B cell (primary cell): Measurements from ENCODE around the gene KCNG3. TPM values are rescaled to one million over a fixed set of nuclear protein-coding genes. Genes with fewer than 3 reads are reported as not detected.

Source experiments
- ATAC-seq: fragments of 200-7000 bp; cut with Tn5 transposase; one replicate; pipeline ENCODE4 v1.10.0; 2021; ENCODE audit warnings: low read depth, mild to moderate bottlenecking, moderate number of reproducible peaks, moderate library complexity
- CTCF ChIA-PET: fragments of 350-600 bp; sonication (Branson Sonifier 250); formaldehyde crosslinking; loops from one replicate; lab custom pipeline; 2021; ENCODE audit warnings: antibody characterized with exemption, inconsistent platforms; lab: Charles Lee
- POLR2A ChIA-PET: fragments of 350-600 bp; sonication (Branson Sonifier 250); formaldehyde crosslinking; loops from one replicate; lab custom pipeline; 2021; ENCODE audit warnings: antibody characterized with exemption; lab: Charles Lee
- DNase-seq: peaks from one replicate; pipeline ENCODE4 v3.0.0; 2013
- H2AFZ ChIP-seq: 2 replicates; pipeline ENCODE4 v1.6.1; 2012; ENCODE audit warnings: mild to moderate bottlenecking, low read depth, low read length; ENCODE audit not compliant: insufficient read depth, poor library complexity, severe bottlenecking
- H3K27ac ChIP-seq, 2 donors: 1 replicate in 1 of 2; 2 replicates in 1 of 2; pipeline ENCODE4 v1.5.1; 2012 to 2013; ENCODE audit warnings: low read length in 2 of 2, mild to moderate bottlenecking in 2 of 2, moderate library complexity in 1 of 2
- H3K27me3 ChIP-seq, 4 experiments: fragments of 200-600 bp in 1 of 4; sonication (generic) in 1 of 4; replicated peaks in 1 of 4; 1 replicate in 2 of 4; 2 replicates in 2 of 4; pipeline versions ENCODE4 v1.6.1 to v1.7.0; 2013 to 2016; ENCODE audit warnings: low read length in 3 of 4, mild to moderate bottlenecking in 2 of 4, mixed read lengths in 1 of 4, moderate library complexity in 1 of 4; ENCODE audit not compliant: insufficient read depth in 4 of 4, control insufficient read depth in 3 of 4; ENCODE audit errors: control extremely low read depth in 1 of 4
- H3K36me3 ChIP-seq, 2 experiments: replicated peaks in 1 of 2; 1 replicate in 1 of 2; 2 replicates in 1 of 2; pipeline versions ENCODE4 v1.6.1 to v1.7.1; 2013; ENCODE audit warnings: low read length in 1 of 2; ENCODE audit not compliant: insufficient read depth in 2 of 2, control insufficient read depth in 1 of 2; ENCODE audit errors: control extremely low read depth in 1 of 2, extremely low read depth in 1 of 2
- H3K4me1 ChIP-seq, 2 donors: fragments of 200-600 bp in 1 of 2; sonication (generic) in 1 of 2; 1 replicate in 1 of 2; 2 replicates in 1 of 2; pipeline versions ENCODE4 v1.5.1 to v1.6.1; 2013 to 2017; ENCODE audit warnings: low read length in 2 of 2; ENCODE audit not compliant: control insufficient read depth in 2 of 2, insufficient read depth in 2 of 2
- H3K4me2 ChIP-seq: replicated peaks from 2 replicates; pipeline ENCODE3; 2012; ENCODE audit warnings: mild to moderate bottlenecking, low read depth, low read length; ENCODE audit not compliant: poor library complexity, severe bottlenecking
- H3K4me3 ChIP-seq, 5 experiments: fragments of 200-600 bp in 1 of 5; sonication (generic) in 1 of 5; 1 replicate in 3 of 5; 2 replicates in 2 of 5; pipeline versions ENCODE4 v1.5.1 to v1.7.0; 2011 to 2016; ENCODE audit warnings: low read length in 4 of 5, mild to moderate bottlenecking in 4 of 5, low read depth in 2 of 5, control low read depth in 1 of 5, moderate library complexity in 1 of 5; ENCODE audit not compliant: insufficient read depth in 1 of 5; ENCODE audit errors: control extremely low read depth in 1 of 5, extremely low read depth in 1 of 5
- H3K79me2 ChIP-seq: fragments of 200-600 bp; sonication (generic); one replicate; pipeline ENCODE4 v1.6.0; 2016; ENCODE audit warnings: low read length; ENCODE audit not compliant: control insufficient read depth, insufficient read depth
- H3K9ac ChIP-seq: fragments of 200-600 bp; sonication (generic); 2 replicates; pipeline ENCODE4 v1.6.1; 2017; ENCODE audit warnings: mild to moderate bottlenecking, low read length, moderate library complexity
- H3K9me3 ChIP-seq, 3 donors: one replicate each; pipeline versions ENCODE4 v1.6.1 to v1.7.1; 2013; ENCODE audit warnings: low read length in 2 of 3; ENCODE audit not compliant: control insufficient read depth in 2 of 3, insufficient read depth in 1 of 3; ENCODE audit errors: control extremely low read depth in 1 of 3
- H4K20me1 ChIP-seq: 2 replicates; pipeline ENCODE4 v1.6.0; 2012; ENCODE audit warnings: mild to moderate bottlenecking, low read length; ENCODE audit not compliant: insufficient read depth, control insufficient read depth, poor library complexity, severe bottlenecking
- H3K27ac Mint-ChIP-seq: one replicate; pipeline ENCODE4 v1.8.0; 2021; ENCODE audit warnings: mixed read lengths
- H3K27me3 Mint-ChIP-seq: one replicate; pipeline ENCODE4 v1.8.0; 2021; ENCODE audit warnings: mixed read lengths
- H3K4me1 Mint-ChIP-seq: one replicate; pipeline ENCODE4 v1.8.0; 2021; ENCODE audit warnings: mixed read lengths
- H3K4me3 Mint-ChIP-seq: one replicate; pipeline ENCODE4 v1.8.0; 2021; ENCODE audit warnings: mixed read lengths
- H3K9me3 Mint-ChIP-seq: one replicate; pipeline ENCODE4 v1.8.0; 2022; ENCODE audit warnings: mixed read lengths; ENCODE audit not compliant: insufficient read depth
- EZH2 ChIP-seq: IDR thresholded peaks from 2 replicates; pipeline ENCODE4 v1.6.1; 2012; ENCODE audit warnings: borderline replicate concordance, low read depth, mild to moderate bottlenecking, moderate library complexity, low read length; ENCODE audit not compliant: insufficient read depth, poor library complexity, severe bottlenecking
- WGBS: methylation state at CpG from one replicate; pipeline ENCODE4 v1.1.5; 2013; ENCODE audit warnings: missing lambda C conversion rate; ENCODE audit not compliant: insufficient coverage; 5-methylcytosine and 5-hydroxymethylcytosine counted together
- intact Hi-C: fragments of 100-400 bp; cut with micrococcal nuclease; formaldehyde crosslinking; loops from one replicate; pipeline ENCODE4 v1.10.0; 2022
- polyA plus RNA-seq: library from polyadenylated mRNA; depleted of rRNA; stranded (reverse); fragments of >200 nt; gene quantifications from 2 replicates; pipeline ENCODE4 v1.2.3, GENCODE V29; 2012
- total RNA-seq, 2 donors: library from RNA; stranded (reverse); fragments of 120-200 nt in 1 of 2; gene quantifications; 1 replicate in 1 of 2; 2 replicates in 1 of 2; pipeline versions ENCODE4 v1.2.3 to v1.2.4, GENCODE V29; 2013 to 2022
- TF ChIP-seq, protein P1 (sequence below): fragments of 200-600 bp; IDR thresholded peaks from one replicate; pipeline ENCODE4 v1.8.0; 2022; ENCODE audit warnings: antibody characterized with exemption, mild to moderate bottlenecking

The KCNG3 gene
- total and polyA plus RNA-seq, 2 donors (not counting 1 experiment from before 2014, with no cell fraction given), result not detected

DNA sequence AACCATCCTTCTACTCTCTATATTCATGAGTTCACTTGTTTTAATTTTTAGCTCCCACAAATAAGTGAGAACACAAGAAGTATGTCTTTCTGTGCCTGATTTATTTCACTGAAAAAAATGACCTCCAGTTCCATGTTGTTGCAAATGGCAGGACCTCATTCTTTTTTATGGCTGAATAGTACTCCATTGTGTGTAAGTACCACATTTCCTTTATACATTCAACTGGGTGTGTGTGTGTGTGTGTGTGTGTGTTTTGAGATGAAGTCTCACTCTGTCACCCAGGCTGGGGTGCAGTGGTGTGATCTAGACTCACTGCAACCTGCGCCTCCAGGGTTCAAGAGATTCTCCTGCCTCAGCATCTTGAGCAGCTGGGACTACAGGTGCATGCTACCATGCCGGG lies 41.2 kb downstream of the KCNG3 start:
- H3K9me3 Mint-ChIP-seq, result no peaks in the 10 kb centered on the region
- H4K20me1 ChIP-seq, result no peaks in the 10 kb centered on the region
- H3K9ac ChIP-seq, result no peak overlapping the region
- DNase-seq, result no peak
- H3K4me1 Mint-ChIP-seq, result no peaks in the 10 kb centered on the region
- peaks cover 0 to 4% (median 2%) of the 10 kb centered on the region in 4 experiments for H3K27me3 ChIP-seq
- no peaks in the 10 kb centered on the region for H3K79me2 ChIP-seq
- H3K4me3 ChIP-seq, result no peak overlapping the region
- ChIA-PET POLR2A (no interaction called here), CTCF (no interaction called here)
- 83% methylated on average over 1 of the region's 2 CpGs for WGBS
- ATAC-seq, result no peak
- no peaks in the 10 kb centered on the region for H3K36me3 ChIP-seq
- no peak overlapping the region for H3K4me2 ChIP-seq
- no peak overlapping the region for H3K27ac ChIP-seq
- peaks cover 0 to 4% (median 0%) of the 10 kb centered on the region in 3 donors for H3K9me3 ChIP-seq
- no peaks in the 10 kb centered on the region for H3K4me1 ChIP-seq
- no peak overlapping the region for H3K27ac Mint-ChIP-seq
- TF ChIP-seq, protein P1, sequence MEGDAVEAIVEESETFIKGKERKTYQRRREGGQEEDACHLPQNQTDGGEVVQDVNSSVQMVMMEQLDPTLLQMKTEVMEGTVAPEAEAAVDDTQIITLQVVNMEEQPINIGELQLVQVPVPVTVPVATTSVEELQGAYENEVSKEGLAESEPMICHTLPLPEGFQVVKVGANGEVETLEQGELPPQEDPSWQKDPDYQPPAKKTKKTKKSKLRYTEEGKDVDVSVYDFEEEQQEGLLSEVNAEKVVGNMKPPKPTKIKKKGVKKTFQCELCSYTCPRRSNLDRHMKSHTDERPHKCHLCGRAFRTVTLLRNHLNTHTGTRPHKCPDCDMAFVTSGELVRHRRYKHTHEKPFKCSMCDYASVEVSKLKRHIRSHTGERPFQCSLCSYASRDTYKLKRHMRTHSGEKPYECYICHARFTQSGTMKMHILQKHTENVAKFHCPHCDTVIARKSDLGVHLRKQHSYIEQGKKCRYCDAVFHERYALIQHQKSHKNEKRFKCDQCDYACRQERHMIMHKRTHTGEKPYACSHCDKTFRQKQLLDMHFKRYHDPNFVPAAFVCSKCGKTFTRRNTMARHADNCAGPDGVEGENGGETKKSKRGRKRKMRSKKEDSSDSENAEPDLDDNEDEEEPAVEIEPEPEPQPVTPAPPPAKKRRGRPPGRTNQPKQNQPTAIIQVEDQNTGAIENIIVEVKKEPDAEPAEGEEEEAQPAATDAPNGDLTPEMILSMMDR, result no peak
- no peak for TF ChIP-seq EZH2
- H3K4me3 Mint-ChIP-seq, result no peak overlapping the region
- H2AFZ ChIP-seq, result no peak overlapping the region
- H3K27me3 Mint-ChIP-seq, result peaks cover 34% of the 10 kb centered on the region
- intact Hi-C loops, result no loop called here

- H3K27me3 ChIP-seq, result peaks cover 0 to 4% (median 2%) of the 10 kb centered on the region in 4 experiments
- Mint-ChIP-seq H3K27me3 (peaks cover 30% of the 10 kb centered on the region), H3K27ac (no peak overlapping the region), H3K4me3 (no peak overlapping the region), H3K4me1 (no peaks in the 10 kb centered on the region), H3K9me3 (no peaks in the 10 kb centered on the region)
- TF ChIP-seq, protein P1, result no peak
- no peak for TF ChIP-seq EZH2
- H3K4me3 ChIP-seq, result no peak overlapping the region
- no peak for DNase-seq
- H2AFZ ChIP-seq, result no peak overlapping the region
- H3K9me3 ChIP-seq, result peaks cover 0 to 4% (median 0%) of the 10 kb centered on the region in 3 donors
- H3K9ac ChIP-seq, result no peak overlapping the region
- H3K4me1 ChIP-seq, result no peaks in the 10 kb centered on the region
- 80% methylated on average over 1 of the region's 2 CpGs for WGBS
- H3K36me3 ChIP-seq, result no peaks in the 10 kb centered on the region
- intact Hi-C loops, result no loop called here
- no peak overlapping the region for H3K4me2 ChIP-seq
- no peak for ATAC-seq
- H4K20me1 ChIP-seq, result no peaks in the 10 kb centered on the region
- ChIA-PET POLR2A (no interaction called here), CTCF (no interaction called here)
- no peak overlapping the region for H3K27ac ChIP-seq
- H3K79me2 ChIP-seq, result no peaks in the 10 kb centered on the region
Measured at GRCh38 chr2:42450136-42450535, 43.6 kb downstream of the KCNG3 start.
